GM12873 (cell line): ENCODE results near the gene UGGT2.

Experiments used
- CTCF ChIP-seq: IDR thresholded peaks from 2 replicates; pipeline ENCODE4 v1.5.1; 2012; ENCODE audit warnings: low read depth, mild to moderate bottlenecking, moderate library complexity, low read length, control low read depth; ENCODE audit not compliant: insufficient read depth; ENCODE audit errors: missing control alignments

Gene UGGT2

DNA sequence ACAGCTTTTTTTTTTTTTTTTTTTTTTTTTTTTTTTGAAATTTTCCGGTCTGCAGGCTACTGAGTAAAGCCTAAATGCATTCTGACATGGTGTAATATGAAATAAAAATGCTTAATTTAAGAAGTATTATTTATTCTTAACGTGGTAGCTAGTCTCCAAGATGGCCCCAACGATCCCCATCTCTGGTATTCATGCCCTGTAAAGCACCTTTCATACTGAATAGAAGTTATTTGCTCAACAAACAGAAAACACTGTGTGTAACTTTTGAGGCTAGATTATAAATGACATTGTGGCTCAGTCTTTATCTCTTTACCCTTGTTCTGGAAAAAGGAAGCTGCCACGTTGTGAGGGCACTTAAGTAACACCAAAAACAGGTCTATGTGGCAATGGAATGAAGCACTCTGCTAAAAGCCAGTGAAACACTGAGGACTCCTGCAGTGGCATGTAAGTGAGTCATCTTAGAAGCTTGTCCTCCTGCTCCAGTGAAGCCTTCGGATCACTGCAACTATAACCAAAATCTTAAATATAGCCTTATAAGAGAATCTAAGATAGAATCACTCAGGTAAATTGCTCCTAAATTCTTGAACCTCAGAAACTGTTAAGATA lies 128.7 kb downstream of the UGGT2 start:
- no peak for TF ChIP-seq CTCF

DNA sequence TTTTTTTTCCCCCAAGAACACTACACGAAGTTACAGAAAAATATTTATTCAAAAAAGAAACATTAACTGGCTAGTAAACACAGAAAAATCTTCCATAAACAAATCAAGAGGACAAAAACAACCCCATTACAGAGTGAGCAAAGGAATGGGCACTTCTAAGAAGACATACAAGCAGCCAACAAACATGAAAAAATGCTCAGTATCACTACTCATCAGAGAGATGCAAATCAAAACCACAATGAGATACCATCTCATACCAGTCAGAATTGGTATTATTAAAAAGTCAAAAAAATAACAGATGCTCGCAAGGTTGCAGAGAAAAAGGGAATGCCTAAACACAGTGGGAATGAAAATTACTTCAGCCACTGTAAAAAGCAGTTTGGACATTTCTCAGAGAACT lies 131.7 kb downstream of the UGGT2 start:
- TF ChIP-seq CTCF = no peak

DNA sequence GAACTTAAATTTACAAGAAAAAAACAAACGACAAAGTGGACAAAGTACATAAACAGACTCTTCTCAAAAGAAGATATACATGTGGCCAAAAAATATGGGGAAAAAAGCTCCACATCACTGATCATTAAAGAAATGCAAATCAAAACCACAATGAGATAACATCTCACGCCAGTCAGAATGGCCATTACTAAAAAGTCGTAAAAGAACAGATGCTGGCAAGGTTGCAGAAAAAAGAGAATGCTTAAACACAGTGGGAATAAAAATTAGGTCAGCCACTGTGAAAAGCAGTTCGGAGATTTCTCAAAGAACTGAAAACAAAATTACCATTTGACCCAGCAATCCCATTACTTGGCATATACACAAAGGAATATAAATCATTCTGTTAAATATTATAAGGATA lies 132.7 kb downstream of the UGGT2 start:
- TF ChIP-seq CTCF = no peak

DNA sequence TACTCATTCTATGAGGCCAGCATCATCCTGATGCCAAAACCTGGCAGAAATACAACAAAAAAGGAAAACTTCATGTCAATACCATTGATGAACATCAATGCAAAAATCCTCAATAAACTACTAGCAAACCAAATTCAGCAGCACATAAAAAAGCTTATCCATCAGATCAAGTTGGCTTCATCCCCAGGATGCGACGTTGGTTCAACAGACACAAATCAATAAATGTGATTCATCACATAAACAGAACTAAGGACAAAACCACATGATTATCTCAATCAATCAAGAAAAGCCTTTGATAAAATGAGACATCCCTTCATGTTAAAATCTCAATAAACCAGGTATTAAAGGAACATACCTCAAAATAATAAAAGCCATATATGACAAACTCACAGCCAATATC lies 134.3 kb downstream of the UGGT2 start:
- no peak for TF ChIP-seq CTCF

DNA sequence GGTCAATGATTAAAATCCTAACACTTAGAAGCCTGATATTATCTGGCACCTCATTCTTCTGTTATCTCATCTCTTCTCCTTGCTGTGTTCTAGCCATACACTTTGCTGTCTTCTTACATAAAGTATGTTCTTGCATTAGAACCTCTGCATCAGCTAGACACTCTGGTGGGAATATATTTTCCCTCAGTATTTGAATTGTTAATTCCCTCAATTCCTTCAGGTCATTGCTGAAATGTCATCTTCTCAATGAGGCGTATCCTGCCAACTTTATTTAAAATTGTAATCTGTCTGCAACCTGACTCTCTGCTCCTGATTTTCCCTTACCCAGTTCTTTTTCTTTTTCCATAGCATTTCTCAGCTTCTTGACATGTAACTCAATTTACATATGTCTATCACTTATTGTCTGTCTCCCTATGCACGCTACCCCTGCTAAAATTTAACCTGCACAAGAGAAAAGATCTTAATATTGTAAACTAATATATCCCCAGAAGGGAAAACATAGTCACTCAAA lies 138.2 kb downstream of the UGGT2 start:
- no peak for TF ChIP-seq CTCF

- TF ChIP-seq CTCF = no peak
Observed at GRCh38 chr13:95906999-95907398, 146.2 kb downstream of the UGGT2 start.

GRCh38 chr13:95903569-95903968 lies 149.6 kb downstream of the UGGT2 start:
- TF ChIP-seq CTCF = no peak

GRCh38 chr13:95902741-95903140 lies 150.5 kb downstream of the UGGT2 start:
- no peak for TF ChIP-seq CTCF
